Left lung (tissue), 10 donors: ENCODE measurements around the gene SRCIN1. TPM values are rescaled to one million over a fixed set of nuclear protein-coding genes. Genes with fewer than 3 reads are reported as not detected.

Experiments used
- ATAC-seq: fragments of 200-7000 bp; cut with Tn5 transposase; one replicate; pipeline ENCODE4 v1.9.1; 2020; ENCODE audit warnings: moderate library complexity
- DNase-seq, 4 donors: peaks; one replicate each; pipeline ENCODE4 v3.0.0-alpha.2; 2013 to 2020
- H3K27ac ChIP-seq, 2 donors: fragments of 200-600 bp; sonication (generic) in 1 of 2; one replicate each; pipeline versions ENCODE4 v1.5.0 to v1.8.0; 2020 to 2021
- H3K27me3 ChIP-seq, 2 donors: fragments of 200-600 bp; sonication (generic) in 1 of 2; one replicate each; pipeline versions ENCODE4 v1.5.0 to v1.8.0; 2020 to 2021
- H3K36me3 ChIP-seq, 2 donors: fragments of 200-600 bp; sonication (generic) in 1 of 2; one replicate each; pipeline versions ENCODE4 v1.5.0 to v1.8.0; 2020 to 2021
- H3K4me1 ChIP-seq, 2 donors: fragments of 200-600 bp; one replicate each; pipeline ENCODE4 v1.8.0; 2021
- H3K4me3 ChIP-seq, 2 donors: fragments of 200-600 bp; sonication (generic) in 1 of 2; one replicate each; pipeline versions ENCODE4 v1.5.0 to v1.8.0; 2020 to 2021; ENCODE audit warnings: mild to moderate bottlenecking in 1 of 2
- H3K9me3 ChIP-seq, 2 donors: fragments of 200-600 bp; sonication (generic) in 1 of 2; one replicate each; pipeline versions ENCODE4 v1.5.0 to v1.8.0; 2020 to 2021
- CTCF ChIP-seq, 2 donors: fragments of 200-600 bp; sonication (generic) in 1 of 2; IDR thresholded peaks; one replicate each; pipeline versions ENCODE4 v1.5.0 to v1.8.0; 2021; ENCODE audit warnings: antibody characterized with exemption in 2 of 2
- intact Hi-C, 2 donors: fragments of 100-400 bp; cut with DNase I; formaldehyde crosslinking; loops; one replicate each; pipeline versions ENCODE4 v1.11.2 to v1.14.2; 2022
- polyA plus RNA-seq, 6 donors: library from polyadenylated mRNA; unstranded; fragments of 120-200 nt; gene quantifications; one replicate each; pipeline ENCODE4 v1.2.1, GENCODE V29; 2013; ENCODE audit not compliant: insufficient read length in 6 of 6
- total RNA-seq, 2 donors: library from RNA; stranded (reverse); fragmentation: NEBNext Ultra II Directional; extraction: Animal tissue kit (Norgen Biotek cat#: 25700); gene quantifications; one replicate each; pipeline ENCODE4 v1.2.1, GENCODE V29; 2021
- donor health status: DM: no; HTN: yes; CAD: no.
- donor health status: DM: no; HTN: no; CAD: no.

SRCIN1 gene
- total and polyA plus RNA-seq, 8 donors: 2.7 to 10.6 (median 7.4) TPM

- intact Hi-C loops: no loop called here
- Histone ChIP-seq H3K36me3 (peaks cover 0 to 14% of the 10 kb centered on the region in 2 donors), H3K9me3 (no peaks in the 10 kb centered on the region), H3K27me3 (peaks cover 0 to 36% of the 10 kb centered on the region in 2 donors), H3K4me1 (peaks cover 0 to 12% of the 10 kb centered on the region in 2 donors), H3K4me3 (no peak overlapping the region), H3K27ac (no peak overlapping the region)
- ATAC-seq: peak; percentile 8
- no peak for TF ChIP-seq CTCF (IDR thresholded peaks at IDR 0.05)
- DNase-seq: peak in 1 of 4 donors; percentile 44
These were observed 94.3 kb downstream of the SRCIN1 start for GRCh38 chr17:38511150-38512108.

- H3K4me1 ChIP-seq: peaks cover 0 to 12% of the 10 kb centered on the region in 2 donors
- no peaks in the 10 kb centered on the region for H3K9me3 ChIP-seq
- peaks cover 0 to 36% of the 10 kb centered on the region in 2 donors for H3K27me3 ChIP-seq
- H3K27ac ChIP-seq: no peak overlapping the region
- intact Hi-C loops: no loop called here
- H3K4me3 ChIP-seq: no peak overlapping the region
- ATAC-seq (peak; percentile 20), DNase-seq (peak in 3 of 4 donors; percentile 37 to 65 (median 65))
- no peak for TF ChIP-seq CTCF (IDR thresholded peaks at IDR 0.05)
- H3K36me3 ChIP-seq: peaks cover 0 to 22% of the 10 kb centered on the region in 2 donors
These were observed 95.2 kb downstream of the SRCIN1 start for GRCh38 chr17:38510421-38511149.

GRCh38 chr17:38509772-38510420 is 95.9 kb downstream of the SRCIN1 start:
- intact Hi-C loops: no loop called here
- H3K4me1 ChIP-seq: peaks cover 0 to 12% of the 10 kb centered on the region in 2 donors
- no peaks in the 10 kb centered on the region for H3K9me3 ChIP-seq
- no peak overlapping the region for H3K27ac ChIP-seq
- H3K36me3 ChIP-seq: peaks cover 0 to 26% of the 10 kb centered on the region in 2 donors
- DNase-seq (peak in 2 of 4 donors; percentile 23 to 72), ATAC-seq (peak; percentile 5)
- no peak overlapping the region for H3K4me3 ChIP-seq
- TF ChIP-seq CTCF (IDR thresholded peaks at IDR 0.05): no peak
- peaks cover 0 to 36% of the 10 kb centered on the region in 2 donors for H3K27me3 ChIP-seq

- peaks cover 0 to 36% of the 10 kb centered on the region in 2 donors for H3K27me3 ChIP-seq
- H3K4me1 ChIP-seq: peaks cover 0 to 12% of the 10 kb centered on the region in 2 donors
- DNase-seq (peak; percentile 62 to 89 (median 77)), ATAC-seq (peak; percentile 68)
- peaks cover 0 to 33% of the 10 kb centered on the region in 2 donors for H3K36me3 ChIP-seq
- no peak overlapping the region for H3K27ac ChIP-seq
- no peaks in the 10 kb centered on the region for H3K9me3 ChIP-seq
- TF ChIP-seq CTCF (IDR thresholded peaks at IDR 0.05): peak; percentile 33 to 54
- no peak overlapping the region for H3K4me3 ChIP-seq
- intact Hi-C loops: no loop called here
These were observed 96.6 kb downstream of the SRCIN1 start for GRCh38 chr17:38508954-38509771.
